ENCODE results near the gene TTC28. TPM values are rescaled to one million over a fixed set of nuclear protein-coding genes. Genes with fewer than 3 reads are reported as not detected.

The TTC28 gene
- total RNA-seq, 1 experiment from 2014 or later: 0.12 TPM

- no peaks in the 10 kb centered on the region for H4K20me1 ChIP-seq (ENCODE audit: insufficient read depth)
- ATAC-seq: no peak
- H3K79me2 ChIP-seq (ENCODE audit: insufficient read depth, low read length): no peaks in the 10 kb centered on the region
- BruUV-seq (replicated peaks): no TSS peak
- H3K4me2 ChIP-seq (ENCODE audit: low read length): no peak overlapping the region
- H3K27me3 ChIP-seq (ENCODE audit: insufficient read depth, low read length): 0 out of 2 replicates have a peak, but pooled peaks cover 4% of the 10 kb centered on the region
- RAD21 ChIA-PET (ENCODE audit: low non-redundant PET in 1 of 2, low total read pairs in 2 of 2, uncharacterized antibody in 2 of 2, unreplicated experiment in 2 of 2): no interaction called here
- no peak overlapping the region for H2AFZ ChIP-seq (ENCODE audit: low read depth, low read length, poor library complexity, severe bottlenecking)
- CTCF ChIA-PET: no interaction called here
- no peak for DNase-seq (ENCODE audit: low read depth, low spot score)
- TF ChIP-seq SRF (IDR thresholded peaks at IDR 0.05; ENCODE audit: low read depth) (no peak), TCF7L2 (IDR thresholded peaks at IDR 0.05; ENCODE audit: borderline replicate concordance, extremely low read depth, insufficient read depth, insufficient read length) (no peak), SP1 (IDR thresholded peaks at IDR 0.05; ENCODE audit: low read depth) (no peak)
- TF ChIP-seq, protein P1, sequence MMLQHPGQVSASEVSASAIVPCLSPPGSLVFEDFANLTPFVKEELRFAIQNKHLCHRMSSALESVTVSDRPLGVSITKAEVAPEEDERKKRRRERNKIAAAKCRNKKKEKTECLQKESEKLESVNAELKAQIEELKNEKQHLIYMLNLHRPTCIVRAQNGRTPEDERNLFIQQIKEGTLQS (IDR thresholded peaks at IDR 0.05): no peak
- H3K4me1 ChIP-seq (ENCODE audit: control insufficient read depth in 1 of 2, insufficient read depth in 2 of 2, low read length in 2 of 2): no peaks in the 10 kb centered on the region
- no peaks in the 10 kb centered on the region for H3K9me2 ChIP-seq (ENCODE audit: insufficient read depth)
- POLR2A ChIA-PET: no interaction called here
- no peak overlapping the region for H3K9ac ChIP-seq (ENCODE audit: low read length)
- no peak overlapping the region for H3K27ac ChIP-seq (ENCODE audit: low read depth, low read length)
- no peak overlapping the region for H3K4me3 ChIP-seq (replicated peaks in 1 of 2; ENCODE audit: low read depth in 1 of 2, low read length in 2 of 2)
- no peaks in the 10 kb centered on the region for H3K36me3 ChIP-seq (ENCODE audit: control insufficient read depth in 1 of 2, insufficient read depth in 2 of 2, low read length in 2 of 2)
- intact Hi-C loops (cut with micrococcal nuclease): no loop called here
- H3K9me3 ChIP-seq (ENCODE audit: control insufficient read depth in 1 of 2, insufficient read depth in 1 of 2, low read depth in 1 of 2, low read length in 2 of 2): no peaks in the 10 kb centered on the region
These were observed 94.3 kb downstream of the TTC28 start for GRCh38 chr22:28585324-28585723.

GRCh38 chr22:28582806-28583205 lies 96.8 kb downstream of the TTC28 start:
- no peaks in the 10 kb centered on the region for H3K9me2 ChIP-seq (ENCODE audit: insufficient read depth)
- no peak overlapping the region for H3K4me2 ChIP-seq (ENCODE audit: low read length)
- peak overlapping the region; percentile 20 for H2AFZ ChIP-seq (ENCODE audit: low read depth, low read length, poor library complexity, severe bottlenecking)
- H3K9ac ChIP-seq (ENCODE audit: low read length): no peak overlapping the region
- ChIA-PET POLR2A (no interaction called here), CTCF (no interaction called here), RAD21 (ENCODE audit: low non-redundant PET in 1 of 2, low total read pairs in 2 of 2, uncharacterized antibody in 2 of 2, unreplicated experiment in 2 of 2) (no interaction called here)
- intact Hi-C loops (cut with micrococcal nuclease): no loop called here
- no peak overlapping the region for H3K4me3 ChIP-seq (replicated peaks in 1 of 2; ENCODE audit: low read depth in 1 of 2, low read length in 2 of 2)
- H3K27ac ChIP-seq (ENCODE audit: low read depth, low read length): no peak overlapping the region
- H3K4me1 ChIP-seq (ENCODE audit: control insufficient read depth in 1 of 2, insufficient read depth in 2 of 2, low read length in 2 of 2): no peaks in the 10 kb centered on the region
- H3K79me2 ChIP-seq (ENCODE audit: insufficient read depth, low read length): no peaks in the 10 kb centered on the region
- TF ChIP-seq, protein P2, sequence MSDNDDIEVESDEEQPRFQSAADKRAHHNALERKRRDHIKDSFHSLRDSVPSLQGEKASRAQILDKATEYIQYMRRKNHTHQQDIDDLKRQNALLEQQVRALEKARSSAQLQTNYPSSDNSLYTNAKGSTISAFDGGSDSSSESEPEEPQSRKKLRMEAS (IDR thresholded peaks at IDR 0.05): no peak
- TF ChIP-seq CBX3 (IDR thresholded peaks at IDR 0.05; ENCODE audit: low read depth) (no peak), EZH2phosphoT487 (IDR thresholded peaks at IDR 0.05; ENCODE audit: borderline replicate concordance) (no peak), TCF7L2 (IDR thresholded peaks at IDR 0.05; ENCODE audit: borderline replicate concordance, extremely low read depth, insufficient read depth, insufficient read length) (no peak), ELF1 (IDR thresholded peaks at IDR 0.05; ENCODE audit: borderline replicate concordance, low read depth) (no peak), ZNF274 (IDR thresholded peaks at IDR 0.05; ENCODE audit: low read depth, low read length) (no peak), SIN3A (IDR thresholded peaks at IDR 0.05; ENCODE audit: low read depth) (no peak), RAD21 (IDR thresholded peaks at IDR 0.05; ENCODE audit: low read depth) (no peak)
- TF ChIP-seq, protein P1 (IDR thresholded peaks at IDR 0.05): no peak
- ATAC-seq: no peak
- H3K36me3 ChIP-seq (ENCODE audit: control insufficient read depth in 1 of 2, insufficient read depth in 2 of 2, low read length in 2 of 2): no peaks in the 10 kb centered on the region
- no TSS peak for BruUV-seq (replicated peaks)
- H4K20me1 ChIP-seq (ENCODE audit: insufficient read depth): no peaks in the 10 kb centered on the region
- DNase-seq (ENCODE audit: low read depth, low spot score): no peak
- H3K27me3 ChIP-seq (ENCODE audit: insufficient read depth, low read length): peaks cover 12% of the 10 kb centered on the region
- H3K9me3 ChIP-seq (ENCODE audit: control insufficient read depth in 1 of 2, insufficient read depth in 1 of 2, low read depth in 1 of 2, low read length in 2 of 2): no peaks in the 10 kb centered on the region
